ENCODE data around the gene NFAT5. TPM values are rescaled to one million over a fixed set of nuclear protein-coding genes. Genes with fewer than 3 reads are reported as not detected.

Gene NFAT5
- total and polyA plus RNA-seq, 9 of the 15 experiments (the other 6 are each of a cell fraction or from before 2014, with no cell fraction given), result 0.78 to 20.5 (median 12.4) TPM

- TF ChIP-seq FOXP4 (CRISPR knock-in tag; IDR thresholded peaks at IDR 0.05; ENCODE audit: borderline replicate concordance) (no peak), ZFX (CRISPR knock-in tag; IDR thresholded peaks at IDR 0.05) (peak; percentile 93; the same call in 1 of the 2 replicates), PYGO2 (tag; IDR thresholded peaks at IDR 0.05) (no peak), POLR2A (conservative IDR thresholded peaks at IDR 0.05) (peak; percentile 71; the same call in 1 of the 2 replicates), MNT (conservative IDR thresholded peaks at IDR 0.05) (peak; percentile 20 to 31; a peak in 2 of 4 replicates), CAMTA2 (CRISPR knock-in tag; conservative IDR thresholded peaks at IDR 0.05) (no peak), ZNF311 (CRISPR knock-in tag; IDR thresholded peaks at IDR 0.05) (no peak), BRCA1 (IDR thresholded peaks at IDR 0.05) (no peak), BRCA1 (CRISPR knock-in tag; IDR thresholded peaks at IDR 0.05) (no peak), HMBOX1 (IDR thresholded peaks at IDR 0.05) (no peak), BRD9 (IDR thresholded peaks at IDR 0.05; ENCODE audit: low read depth, partially characterized antibody) (peak; percentile 28), YY1 (IDR thresholded peaks at IDR 0.05; ENCODE audit: borderline replicate concordance in 1 of 3, control insufficient read depth in 1 of 3, extremely low read depth in 1 of 3, insufficient read depth in 3 of 3, insufficient read length in 1 of 3, insufficient replicate concordance in 2 of 3, low read depth in 1 of 3, low read length in 2 of 3) (no peak), KLF6 (CRISPR knock-in tag; IDR thresholded peaks at IDR 0.05; ENCODE audit: borderline replicate concordance) (no peak), RBM14 (IDR thresholded peaks at IDR 0.05; ENCODE audit: borderline replicate concordance, insufficient read depth, low read depth, low read length) (0 out of 2 replicates have a peak, but pooled peaks have one; percentile 13), UBTF (IDR thresholded peaks at IDR 0.05; ENCODE audit: borderline replicate concordance in 1 of 2, low read depth in 2 of 2, low read length in 2 of 2) (peak in 1 of 2 experiments; percentile 86; a peak in 3 of 4 replicates), ZNF217 (CRISPR knock-in tag; IDR thresholded peaks at IDR 0.05) (no peak), EP400 (IDR thresholded peaks at IDR 0.05) (peak; percentile 39; the same call in 1 of the 2 replicates)
Observed at GRCh38 chr16:69564845-69565670, 708 bp upstream of the NFAT5 start (continued).

All from K562 (cell line).